Erythroblast (primary cell): Measurements from ENCODE around the gene TYSND1.

ENCODE experiments used
- GATA1 ChIP-seq: IDR thresholded peaks from 2 replicates; pipeline ENCODE4 v1.6.1; 2011; ENCODE audit warnings: low read depth, mild to moderate bottlenecking, control low read depth, low read length, moderate library complexity
- POLR2A ChIP-seq: IDR thresholded peaks from 2 replicates; pipeline ENCODE4 v1.6.1; 2011; ENCODE audit warnings: mild to moderate bottlenecking, low read length

GRCh38 chr10:70122742-70123141 is 23.8 kb downstream of the TYSND1 start:
- TF ChIP-seq POLR2A (no peak), GATA1 (no peak)
